GM18858 (cell line): ENCODE data around the gene NPAS3.

Experiments used
- ATAC-seq: cut with Tn5 transposase; IDR thresholded peaks from one replicate; pipeline ENCODE4 v1.9.1; 2021; ENCODE audit not compliant: unreplicated experiment

Gene NPAS3

DNA sequence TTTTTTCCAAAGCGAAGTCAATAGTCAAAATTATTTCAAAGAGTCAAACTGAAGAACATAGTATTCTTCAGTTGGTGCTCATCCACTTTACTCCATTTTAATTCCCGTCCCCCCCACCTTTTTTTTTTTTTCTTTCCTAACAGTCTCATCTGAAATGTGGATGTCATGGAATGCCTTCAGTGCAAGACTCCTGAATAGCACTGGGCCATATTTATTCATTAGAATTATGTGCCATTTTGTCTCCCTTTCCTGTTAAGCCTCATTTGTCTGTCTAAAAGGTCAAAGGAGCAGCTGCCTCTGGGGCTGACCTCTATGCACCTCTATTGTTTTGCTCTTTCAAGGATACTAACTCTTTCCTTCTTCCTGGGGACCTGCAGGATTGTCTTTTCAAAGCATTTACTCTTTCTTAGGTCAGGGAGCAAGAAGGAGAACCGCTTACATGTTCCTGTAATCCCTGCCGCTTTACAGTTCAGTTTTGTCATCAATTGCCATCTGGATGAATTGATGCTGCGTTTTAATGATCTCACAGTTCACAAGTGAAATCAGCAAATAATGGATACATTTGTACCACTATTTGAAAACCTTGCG, 310.6 kb downstream of the NPAS3 start:
- ATAC-seq: no peak

DNA sequence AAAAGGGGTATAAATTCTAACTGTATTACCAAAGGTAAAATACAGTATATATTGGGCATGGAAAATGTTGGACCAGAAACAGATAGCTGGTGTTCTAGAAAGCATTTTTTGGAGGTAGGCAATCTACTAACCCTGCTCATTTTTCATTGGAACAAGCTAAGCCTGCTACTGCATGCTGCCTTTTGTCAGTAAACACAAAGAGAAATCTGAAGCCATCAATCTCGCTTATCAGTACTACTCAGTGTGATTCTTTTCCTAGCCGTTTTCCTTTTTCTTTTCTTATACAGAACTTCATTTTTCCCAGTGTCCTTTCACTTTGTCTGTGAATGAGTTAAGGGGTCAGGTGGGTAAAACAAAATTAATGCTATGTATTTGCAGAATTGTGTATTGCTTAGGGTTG, 312.3 kb downstream of the NPAS3 start:
- ATAC-seq: no peak

DNA sequence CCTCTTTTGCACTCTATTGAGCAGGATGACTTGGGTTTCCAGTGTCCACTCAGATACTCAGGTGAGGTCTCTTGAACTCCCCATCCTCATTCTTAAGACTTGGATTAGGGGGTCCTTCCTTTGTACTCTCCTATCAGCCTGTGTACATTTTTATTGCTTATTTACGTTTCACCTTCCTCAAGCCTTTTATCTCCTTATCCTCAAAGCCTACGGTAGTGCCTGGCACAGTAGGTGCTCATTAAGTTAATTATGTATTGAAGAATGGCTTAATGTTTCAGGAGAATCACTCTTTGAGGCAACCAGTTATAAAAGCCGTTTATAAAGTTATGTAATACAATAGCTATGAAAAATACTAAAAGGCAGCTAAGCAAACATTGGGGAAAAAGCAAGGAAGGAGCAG, 315.7 kb downstream of the NPAS3 start:
- ATAC-seq: no peak

DNA sequence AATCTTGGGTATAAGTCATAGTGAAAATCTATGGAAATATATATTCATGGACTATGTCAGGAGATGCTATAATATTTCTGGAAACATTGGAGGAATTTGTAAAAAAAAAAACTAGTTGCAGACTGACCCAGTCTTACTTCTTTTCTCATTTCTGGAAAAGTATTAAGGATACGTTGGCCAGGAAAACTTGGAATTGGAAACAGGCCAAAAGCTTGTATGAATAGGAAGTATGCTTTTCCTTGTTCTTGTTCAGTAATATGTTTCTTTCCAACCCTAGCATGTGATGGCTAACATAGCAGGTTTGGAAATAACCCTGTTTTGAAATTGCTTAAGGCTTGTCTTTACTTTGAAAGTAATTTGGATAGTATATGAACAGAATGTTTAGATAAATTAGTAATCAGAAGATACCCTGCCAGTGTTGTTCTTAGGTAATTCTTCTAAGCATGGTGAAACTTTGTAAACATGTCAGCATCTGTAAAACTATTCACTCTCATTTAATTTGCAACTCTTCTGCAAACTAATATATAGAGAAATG, 316.2 kb downstream of the NPAS3 start:
- ATAC-seq: no peak

DNA sequence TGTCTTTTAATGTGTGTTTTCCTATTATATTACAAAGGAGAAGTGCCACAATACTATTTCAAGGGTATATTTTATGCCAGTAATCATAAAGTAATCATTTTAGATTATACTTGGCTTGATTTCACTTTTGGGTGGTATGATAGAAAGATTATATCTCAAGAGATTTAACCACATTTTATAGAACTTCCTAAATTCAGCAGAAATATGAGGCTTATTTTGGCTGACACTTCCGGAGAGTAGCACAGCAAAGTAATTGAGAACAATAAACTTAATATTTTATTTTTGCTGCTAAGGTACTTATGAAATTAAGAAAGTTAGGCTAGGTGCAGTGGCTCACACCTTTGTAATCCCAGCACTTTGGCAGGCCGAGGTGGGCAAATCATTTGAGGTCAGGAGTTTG, 319.1 kb downstream of the NPAS3 start:
- ATAC-seq: no peak

DNA sequence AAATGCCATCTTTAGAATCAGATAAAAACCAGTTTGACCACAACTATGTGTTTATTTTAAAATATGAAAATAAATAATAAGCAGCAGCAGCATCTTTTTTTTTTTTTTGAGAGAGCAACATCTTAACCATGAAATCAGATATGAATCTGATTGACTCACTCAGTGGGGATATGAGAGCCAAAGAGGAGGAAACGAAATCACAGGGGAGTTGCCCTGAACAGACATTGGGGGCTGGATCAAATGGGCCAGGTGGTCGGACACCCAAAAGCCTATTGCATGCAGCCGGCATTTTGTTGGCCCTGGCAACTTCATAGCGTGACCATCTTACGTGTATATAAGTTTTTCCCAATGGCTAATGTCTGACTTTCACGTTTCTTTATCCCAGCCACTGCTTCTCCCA, 321.1 kb downstream of the NPAS3 start:
- ATAC-seq: no peak

DNA sequence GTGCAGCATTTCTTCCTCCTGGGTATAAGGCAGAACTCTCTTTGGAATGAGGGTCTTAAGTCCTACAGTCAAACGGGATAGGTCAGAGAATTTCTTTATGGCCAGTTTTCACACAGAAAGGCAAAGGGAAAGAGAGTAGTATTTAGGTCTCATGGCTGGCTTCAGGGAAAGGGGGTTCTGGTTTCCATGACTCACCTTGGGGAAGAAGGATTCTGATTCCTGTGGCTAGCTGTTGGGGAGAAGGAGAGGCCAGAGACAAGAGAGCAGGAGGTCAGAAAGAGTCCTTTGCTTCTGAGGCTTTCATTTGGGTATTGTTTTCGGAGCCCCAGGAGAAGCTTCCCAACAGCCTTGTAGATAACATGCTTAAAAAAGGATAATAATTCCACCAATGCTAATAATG, 332.5 kb downstream of the NPAS3 start:
- ATAC-seq: no peak

DNA sequence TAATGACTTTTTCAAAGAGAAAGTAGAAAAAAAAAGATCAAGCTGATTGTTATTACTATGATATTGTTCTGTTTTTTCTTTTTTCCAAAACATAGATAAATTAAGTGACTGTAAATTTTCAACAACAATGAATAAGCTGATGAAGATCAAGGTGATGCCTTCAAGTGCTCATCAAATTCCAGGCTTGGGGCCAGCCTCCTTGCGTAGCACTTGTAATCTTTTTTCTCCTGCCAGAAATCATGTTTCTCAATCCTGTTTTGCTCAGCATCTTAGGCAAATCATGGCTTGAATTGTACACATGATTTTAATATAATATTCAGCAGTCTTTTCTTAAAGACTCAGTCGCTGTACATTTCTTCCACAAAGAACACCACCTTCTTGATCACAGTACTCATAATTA, 333.2 kb downstream of the NPAS3 start:
- no peak for ATAC-seq

DNA sequence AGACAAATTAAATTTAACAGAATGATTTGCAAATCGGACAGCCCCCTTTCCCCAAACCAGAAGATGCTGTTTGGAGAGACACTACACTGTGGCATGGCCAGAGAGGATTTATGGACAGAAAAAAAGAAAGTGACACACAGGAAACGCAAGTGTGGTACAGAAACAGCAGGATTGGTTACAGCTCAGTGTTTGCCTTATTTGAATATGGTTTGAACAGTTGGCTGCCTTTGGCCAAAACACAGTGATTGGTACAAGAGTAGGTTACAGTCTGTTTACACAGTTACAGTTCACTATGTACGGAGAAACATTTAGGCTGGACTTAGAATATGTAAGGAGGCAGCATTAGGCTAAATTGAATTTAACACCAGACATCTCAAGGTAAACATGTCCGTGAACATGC, 335.3 kb downstream of the NPAS3 start:
- no peak for ATAC-seq

DNA sequence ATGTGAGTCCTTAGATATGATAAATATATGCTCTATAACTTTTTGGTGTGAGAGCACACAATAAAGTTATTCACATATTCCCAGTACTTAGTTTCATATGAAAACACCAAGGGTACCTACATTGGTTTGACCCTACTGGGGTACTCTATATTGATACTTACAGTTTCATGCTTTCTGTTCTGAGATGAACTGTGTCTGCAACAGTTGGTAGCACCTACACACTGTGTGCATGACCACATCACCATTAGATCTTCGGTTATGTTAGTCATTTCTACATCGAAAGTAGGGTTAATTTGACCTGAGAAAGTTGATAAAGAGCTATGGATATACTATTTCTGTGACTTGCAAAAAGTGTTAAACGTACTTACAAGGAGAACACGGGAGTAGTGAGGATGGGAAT, 337.2 kb downstream of the NPAS3 start:
- no peak for ATAC-seq

DNA sequence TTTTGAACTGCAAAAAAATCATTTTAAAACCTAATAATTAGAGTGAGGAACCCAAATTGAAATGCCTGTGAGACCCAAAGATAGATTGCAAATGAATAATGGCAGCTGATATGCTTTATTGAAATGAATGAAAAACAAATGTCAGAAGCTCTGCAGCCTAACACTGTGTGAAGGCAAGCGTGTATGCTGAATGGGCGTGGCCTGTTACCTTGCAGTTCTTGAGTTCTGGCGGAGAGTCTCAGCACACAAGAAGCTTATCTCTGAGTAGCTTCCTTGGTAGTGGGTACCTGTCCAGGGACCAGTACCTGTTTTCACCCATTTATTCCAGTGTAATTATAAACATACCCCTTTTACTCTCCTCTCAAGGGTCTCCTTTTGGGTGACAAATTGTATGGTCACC, 341.2 kb downstream of the NPAS3 start:
- no peak for ATAC-seq

DNA sequence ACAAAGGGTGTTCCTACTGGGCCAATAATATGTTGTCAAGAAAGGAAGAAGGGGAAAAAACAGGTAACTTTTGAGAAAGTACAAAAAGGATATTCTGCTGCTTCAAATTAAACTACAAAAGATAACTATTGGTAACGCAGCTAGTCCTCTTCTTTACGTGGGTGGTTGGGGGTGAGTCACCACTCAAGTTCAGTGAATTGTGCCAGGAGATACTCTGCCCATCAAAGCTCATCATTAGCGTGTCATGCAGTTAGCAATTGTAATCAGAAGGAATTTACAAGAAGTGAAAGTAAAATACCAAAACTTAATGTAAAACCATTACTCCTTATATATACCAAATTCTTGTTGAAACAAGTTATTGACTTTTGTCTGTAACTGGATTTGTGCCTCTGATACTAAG, 342.0 kb downstream of the NPAS3 start:
- no peak for ATAC-seq

DNA sequence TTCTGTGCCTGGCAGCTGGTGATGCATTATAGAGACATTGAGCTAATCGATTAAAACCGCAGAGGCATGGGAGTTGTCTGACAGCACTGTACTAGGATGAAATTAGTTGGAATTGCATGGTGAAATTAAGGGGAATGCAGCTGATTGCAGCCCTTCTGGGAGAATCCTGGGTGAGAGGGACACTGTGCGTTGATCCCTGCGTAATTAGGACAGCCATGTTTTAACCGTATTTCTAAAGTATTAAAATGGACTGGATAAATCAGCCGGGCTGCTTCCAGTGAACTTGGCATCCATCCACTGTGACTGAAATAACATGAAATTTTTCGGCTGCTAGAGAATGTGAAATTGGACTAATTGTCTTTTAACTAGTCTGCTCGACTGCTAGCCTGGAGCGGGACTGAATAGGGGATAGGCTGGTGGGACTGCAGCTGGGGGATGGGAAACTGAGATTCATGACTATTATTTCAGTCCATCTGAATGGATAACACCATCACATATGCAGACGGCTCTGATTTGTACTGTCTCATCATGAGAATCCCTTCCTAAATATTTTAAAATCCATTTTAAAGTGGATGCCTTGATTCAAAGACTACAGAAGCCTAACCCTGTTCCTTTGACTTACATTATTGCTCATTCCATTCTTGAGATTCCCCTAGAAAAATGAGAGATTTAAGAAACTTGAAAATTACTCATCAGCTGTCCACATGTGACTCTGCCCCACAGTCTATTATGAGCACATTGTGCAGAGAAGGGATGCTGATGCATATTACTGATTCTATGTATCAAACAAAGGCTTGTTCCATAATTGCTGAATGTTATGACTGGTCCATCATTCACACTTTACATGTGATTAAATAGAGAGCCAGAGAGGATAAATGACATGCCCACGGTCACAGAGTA, 343.9 kb downstream of the NPAS3 start:
- no peak for ATAC-seq

DNA sequence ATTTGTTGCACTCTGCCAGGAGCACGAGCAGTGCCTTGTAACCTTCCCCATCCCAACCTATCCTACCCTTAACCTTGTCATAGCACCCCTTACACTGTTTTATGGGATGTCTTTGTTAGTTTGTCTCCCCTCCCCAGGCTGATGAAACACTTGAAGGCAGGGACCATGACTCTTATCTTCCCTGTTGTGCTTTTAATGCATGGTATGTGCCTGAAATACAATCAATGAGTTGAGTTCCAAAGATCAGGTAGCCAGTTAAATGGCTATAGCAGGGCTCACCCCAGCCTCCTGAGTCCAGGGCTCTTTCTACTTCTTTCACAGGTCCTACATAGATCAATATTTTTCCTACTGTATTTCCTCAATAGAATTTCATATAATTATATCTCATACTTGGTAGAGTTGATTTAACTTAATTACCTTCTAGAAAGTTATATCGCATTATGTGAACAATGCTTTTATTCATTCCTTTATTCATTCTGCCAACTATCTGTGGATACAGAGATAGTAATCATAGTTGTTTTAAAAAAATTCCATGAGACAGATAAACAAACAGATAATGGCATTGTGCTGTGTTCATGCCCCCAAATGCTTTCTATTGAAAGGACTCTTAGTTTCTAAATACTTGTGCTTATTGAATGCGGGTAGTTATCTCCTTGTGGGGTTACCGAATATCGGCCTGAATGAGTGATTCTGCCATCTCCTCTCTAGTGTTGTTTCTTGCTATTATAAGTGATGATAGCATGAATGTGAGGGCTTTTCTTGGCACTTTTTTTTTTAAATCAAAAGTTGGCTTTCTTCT, 347.4 kb downstream of the NPAS3 start:
- no peak for ATAC-seq

DNA sequence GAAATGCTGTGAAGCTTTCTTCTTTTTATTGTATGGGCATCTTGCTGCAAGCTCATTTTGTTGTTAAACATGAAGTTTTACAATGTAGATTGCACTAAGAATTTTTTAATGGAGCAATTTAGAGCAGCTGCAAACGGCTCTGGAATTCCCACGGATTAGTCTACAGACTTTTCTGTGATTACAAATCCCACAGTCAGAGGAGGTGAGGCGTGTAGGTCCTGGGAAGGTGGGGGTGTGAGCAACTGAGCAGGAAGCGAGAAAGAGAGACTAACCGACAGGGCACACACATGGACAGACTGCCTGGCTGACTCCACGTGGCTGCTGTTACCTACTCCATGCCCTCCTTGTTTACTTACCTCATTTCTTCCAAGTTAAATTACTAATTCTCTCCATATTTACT, 348.5 kb downstream of the NPAS3 start:
- ATAC-seq: no peak

DNA sequence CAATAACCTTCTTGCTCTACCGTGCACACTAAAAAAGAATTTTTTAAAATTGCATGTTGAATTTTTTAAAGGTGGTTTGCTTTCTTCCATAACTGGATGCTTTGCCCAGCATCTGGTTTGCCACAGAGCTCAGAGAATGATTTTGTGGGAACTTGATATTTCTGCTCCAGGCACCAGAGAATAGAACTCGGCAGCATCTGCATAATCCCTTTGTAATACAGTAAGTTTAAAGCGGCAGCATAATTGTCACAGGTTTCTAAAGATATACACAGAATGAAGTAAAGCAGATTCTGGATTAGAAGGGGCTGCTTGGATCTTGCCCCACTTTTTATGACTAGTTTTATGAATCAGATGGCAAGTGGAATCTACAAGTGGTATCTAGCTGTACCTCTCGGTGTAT, 352.0 kb downstream of the NPAS3 start:
- no peak for ATAC-seq

DNA sequence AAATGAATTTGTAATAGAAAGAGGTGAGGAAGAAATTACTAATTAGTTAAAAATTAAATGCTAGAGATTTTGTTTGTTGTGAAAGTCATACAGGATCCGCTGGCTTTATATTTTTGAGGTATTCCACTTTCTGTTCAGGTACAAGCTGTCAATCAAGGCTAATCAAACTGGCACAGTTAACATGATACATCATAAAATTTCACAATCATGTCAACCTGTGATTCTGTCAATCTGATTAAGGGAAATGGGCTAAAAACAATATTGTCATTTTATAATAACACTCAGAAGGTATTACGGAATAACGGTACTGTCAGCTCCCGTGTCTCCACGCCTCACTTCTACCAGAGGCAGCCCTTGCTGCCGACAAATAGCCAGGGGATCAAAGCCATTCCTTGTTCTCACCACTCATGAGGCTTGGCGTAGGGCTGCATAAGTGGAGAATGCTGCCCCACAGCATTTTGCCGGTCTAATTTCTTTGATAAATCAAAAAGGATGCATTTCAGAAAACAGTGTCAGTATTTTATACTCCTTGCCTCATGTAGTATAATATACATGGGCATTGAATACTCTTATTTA, 352.9 kb downstream of the NPAS3 start:
- no peak for ATAC-seq

DNA sequence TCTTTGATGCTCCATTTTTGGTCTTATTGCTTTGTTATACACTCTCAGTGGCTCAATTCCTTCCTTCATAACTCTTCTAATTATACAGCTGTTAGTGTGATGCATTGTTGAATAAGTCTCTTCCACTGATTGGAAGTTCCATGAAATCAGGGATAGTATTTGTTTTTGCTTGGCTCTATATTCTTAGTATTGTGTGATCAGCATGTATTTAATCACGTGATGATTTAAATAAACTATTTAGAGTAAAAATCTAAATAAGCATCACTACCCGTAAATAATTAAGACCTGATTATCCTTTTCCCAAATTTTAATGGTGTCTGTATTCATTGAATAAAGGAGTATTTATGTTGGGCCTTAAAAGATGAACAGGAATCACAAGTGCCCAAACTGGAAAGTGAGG, 355.7 kb downstream of the NPAS3 start:
- ATAC-seq: no peak

DNA sequence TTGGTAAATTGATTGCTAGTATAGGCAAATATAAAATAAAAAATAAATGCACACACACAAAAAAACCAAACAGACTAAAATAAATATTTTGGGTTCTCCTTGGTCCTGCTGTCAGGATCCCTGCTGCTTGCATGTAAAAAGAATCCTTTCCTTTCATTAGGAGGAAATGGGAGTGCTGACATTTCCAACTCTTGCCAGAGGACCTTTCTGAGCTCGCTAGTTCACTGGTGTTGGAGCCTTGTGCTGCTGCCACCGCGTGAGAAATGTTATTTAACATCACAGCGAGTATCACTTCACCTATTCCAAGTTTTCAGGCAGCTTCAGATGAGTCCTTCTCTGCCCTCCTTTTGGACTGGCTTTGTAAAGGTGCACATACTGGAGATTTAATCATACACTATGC, 358.9 kb downstream of the NPAS3 start:
- no peak for ATAC-seq

DNA sequence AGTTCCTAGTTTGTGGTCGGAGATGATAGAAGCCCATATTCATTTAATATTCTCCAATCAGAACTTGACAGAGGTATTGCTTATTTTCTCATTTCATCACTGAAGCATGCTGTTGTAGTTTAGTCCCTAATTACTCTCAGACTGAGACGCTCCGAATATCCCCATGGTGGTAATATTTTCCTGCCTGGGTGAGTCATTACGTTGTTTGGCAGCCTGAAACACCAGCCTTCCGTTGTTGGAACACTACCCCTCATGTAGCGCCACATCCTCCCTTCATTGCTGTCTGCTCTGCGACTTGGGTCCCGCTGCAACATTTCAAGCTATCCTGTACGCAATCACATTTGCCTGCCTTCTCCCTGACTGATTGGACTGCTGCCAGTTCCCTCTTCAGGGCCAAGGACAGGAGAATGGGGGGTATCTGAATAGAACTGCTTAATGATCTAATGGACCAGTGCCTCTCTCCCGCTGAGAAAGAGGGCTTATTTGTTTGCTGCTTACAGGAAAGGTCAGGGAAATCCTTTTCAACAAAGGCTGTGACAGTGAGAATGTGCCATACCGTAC, 369.1 kb downstream of the NPAS3 start:
- no peak for ATAC-seq

DNA sequence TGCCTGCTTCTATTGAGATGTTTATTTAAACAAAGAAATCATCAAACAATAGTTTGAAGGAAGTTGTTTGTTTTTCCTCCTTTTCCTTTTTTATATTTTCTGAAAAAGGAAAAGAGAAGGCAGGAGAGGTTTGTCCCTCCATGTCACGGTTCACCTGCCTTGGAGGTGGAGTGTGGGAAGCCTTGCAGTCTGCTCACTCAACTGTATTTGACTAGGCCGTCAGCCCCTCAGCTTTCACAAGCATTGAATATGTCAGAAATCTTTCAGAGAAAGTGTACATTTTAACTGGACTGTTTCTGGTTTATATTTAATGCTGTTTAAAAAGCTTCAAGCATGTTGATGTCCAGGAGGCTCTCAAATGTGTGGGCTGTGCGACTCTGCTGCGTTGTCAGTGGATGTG, 370.4 kb downstream of the NPAS3 start:
- ATAC-seq: no peak
